GM15510 (cell line): Measurements from ENCODE around the gene CCDC169.

Source experiments
- POLR2A ChIP-seq: IDR thresholded peaks from 3 replicates; pipeline ENCODE4 v1.6.1; 2011; ENCODE audit warnings: borderline replicate concordance; ENCODE audit not compliant: insufficient read length; ENCODE audit errors: extremely low read depth

The CCDC169 gene

GRCh38 chr13:36261011-36261410 is 36.6 kb downstream of the CCDC169 start:
- no peak for TF ChIP-seq POLR2A

DNA sequence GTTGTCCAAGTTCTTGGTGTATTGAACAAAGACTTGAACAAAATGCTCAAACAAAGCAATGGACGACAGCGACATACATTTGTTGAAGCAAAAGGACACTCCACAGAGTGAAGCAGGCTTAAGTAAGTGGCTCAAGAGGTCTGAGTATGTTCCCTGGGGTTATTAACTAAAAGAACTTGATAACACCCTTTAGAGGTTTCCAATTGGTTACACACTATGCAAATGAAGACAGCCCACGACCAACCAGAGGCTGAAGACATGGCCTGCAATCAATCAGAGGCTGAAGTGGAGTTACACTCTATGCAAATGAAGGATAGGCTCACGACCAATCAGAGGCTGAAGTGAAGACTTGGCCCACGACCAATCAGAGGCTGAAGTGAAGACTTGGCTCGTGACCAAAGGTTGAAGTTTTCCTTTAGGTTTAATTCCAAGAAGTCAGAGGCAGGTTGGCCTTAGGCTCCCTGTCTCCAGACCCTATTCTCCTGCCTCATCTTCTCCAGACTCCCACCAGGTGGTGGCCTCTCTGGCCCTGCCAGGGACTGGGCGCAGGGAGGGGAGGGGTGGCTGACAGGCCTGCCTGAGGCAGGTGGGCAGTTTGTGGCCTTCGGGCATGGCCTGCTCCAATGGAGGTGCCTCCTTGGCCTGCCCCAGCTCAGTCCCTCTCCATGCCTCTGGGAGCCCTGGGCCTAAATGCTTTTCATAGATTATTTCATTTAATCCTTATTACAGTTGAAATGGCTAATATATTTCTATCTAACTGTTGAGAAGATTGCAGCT is 38.1 kb downstream of the CCDC169 start:
- no peak for TF ChIP-seq POLR2A

DNA sequence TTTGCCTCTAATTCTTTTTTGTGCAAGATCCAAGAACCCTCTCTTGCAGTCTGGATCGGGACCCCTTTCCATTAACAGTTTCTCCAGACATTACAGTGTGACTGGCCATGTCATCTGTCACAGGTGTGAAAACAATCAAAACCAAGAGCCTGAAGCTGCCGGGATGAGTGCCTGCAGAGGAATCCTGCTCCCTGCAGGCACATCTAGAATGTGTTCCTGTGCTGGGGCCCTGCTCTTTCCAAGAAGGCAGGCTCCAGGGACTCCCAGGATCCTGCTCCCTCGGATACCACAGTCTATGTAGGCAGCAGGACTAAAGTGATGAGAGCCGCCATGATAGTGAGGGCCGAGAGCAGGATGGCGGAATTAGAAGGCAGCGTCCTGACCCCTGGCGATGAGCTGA is 38.8 kb downstream of the CCDC169 start:
- no peak for TF ChIP-seq POLR2A

DNA sequence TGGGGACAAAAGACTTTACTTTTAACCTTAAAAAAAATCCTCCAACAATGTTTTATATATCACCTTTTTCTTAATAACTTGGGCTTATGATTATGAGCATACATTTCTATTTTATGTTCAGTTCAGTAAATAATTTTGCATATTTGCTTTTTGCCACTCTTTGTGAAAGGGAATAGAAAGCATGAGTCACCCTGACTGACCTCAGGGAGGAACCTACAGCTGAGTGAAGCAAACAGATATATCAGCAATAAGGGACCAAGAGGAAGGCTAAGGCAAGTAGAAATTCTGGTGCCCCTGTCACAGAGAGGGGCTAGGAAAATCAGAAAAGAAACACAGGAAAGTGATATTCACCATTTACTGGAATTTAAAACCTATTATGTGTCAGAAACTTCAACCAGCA is 46.1 kb downstream of the CCDC169 start:
- no peak for TF ChIP-seq POLR2A

DNA sequence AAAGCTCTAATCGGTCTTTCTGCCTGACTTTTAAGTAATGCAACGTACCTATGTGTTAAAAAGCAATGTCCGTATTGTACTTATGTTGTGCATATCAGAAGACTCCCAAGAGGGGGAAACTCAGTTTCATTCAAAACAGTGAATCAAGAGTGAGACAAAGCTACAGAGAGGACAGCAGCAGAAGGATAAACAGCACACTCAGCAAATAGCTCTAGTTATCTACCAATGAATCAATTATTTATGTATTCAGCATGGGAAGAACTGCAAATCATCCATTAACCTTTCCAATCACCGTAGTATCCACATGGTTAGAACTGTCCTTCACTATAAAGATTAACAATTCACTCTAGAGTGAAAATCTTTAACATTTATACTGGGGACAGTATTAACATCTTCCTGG is 46.6 kb downstream of the CCDC169 start:
- no peak for TF ChIP-seq POLR2A

- TF ChIP-seq POLR2A: no peak
Measured at GRCh38 chr13:36248700-36249099, 48.9 kb downstream of the CCDC169 start.

DNA sequence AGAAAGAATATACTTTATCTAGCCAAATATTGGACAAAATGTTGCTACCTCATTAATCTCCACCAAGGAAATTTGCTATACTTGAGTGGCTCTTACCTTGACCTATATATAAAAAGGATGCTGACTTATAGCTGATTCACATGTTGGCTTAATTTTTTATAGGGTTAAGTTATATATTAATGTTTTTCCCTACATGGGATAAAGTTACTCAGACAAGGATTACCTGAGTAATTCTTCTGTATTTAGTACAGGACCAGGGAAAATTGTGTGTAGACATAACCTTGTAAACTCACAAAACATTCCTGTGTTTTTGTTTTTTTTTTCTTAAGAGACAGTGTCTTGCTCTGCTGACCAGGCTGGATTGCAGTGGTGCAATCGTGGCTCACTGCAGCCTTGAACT is 52.6 kb downstream of the CCDC169 start:
- TF ChIP-seq POLR2A: no peak

DNA sequence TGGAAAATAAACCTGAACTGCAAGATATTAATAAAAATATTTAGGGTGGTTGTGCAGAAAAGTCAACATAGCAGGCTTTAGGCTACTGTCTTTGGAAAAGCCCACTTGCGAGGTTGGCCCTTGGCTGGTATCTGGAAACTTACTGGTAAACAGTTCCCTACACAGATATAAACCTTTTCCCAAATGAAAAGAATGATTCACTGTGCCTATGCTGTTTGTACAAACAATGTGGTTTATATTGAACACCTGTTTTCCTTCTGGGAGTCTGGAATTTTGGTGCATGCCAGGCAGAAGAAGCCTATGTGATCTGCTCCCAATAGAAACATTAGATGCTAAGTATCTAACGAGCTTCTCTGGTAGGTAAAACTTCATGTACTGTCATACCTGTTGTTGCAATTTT is 53.5 kb downstream of the CCDC169 start:
- TF ChIP-seq POLR2A: no peak

DNA sequence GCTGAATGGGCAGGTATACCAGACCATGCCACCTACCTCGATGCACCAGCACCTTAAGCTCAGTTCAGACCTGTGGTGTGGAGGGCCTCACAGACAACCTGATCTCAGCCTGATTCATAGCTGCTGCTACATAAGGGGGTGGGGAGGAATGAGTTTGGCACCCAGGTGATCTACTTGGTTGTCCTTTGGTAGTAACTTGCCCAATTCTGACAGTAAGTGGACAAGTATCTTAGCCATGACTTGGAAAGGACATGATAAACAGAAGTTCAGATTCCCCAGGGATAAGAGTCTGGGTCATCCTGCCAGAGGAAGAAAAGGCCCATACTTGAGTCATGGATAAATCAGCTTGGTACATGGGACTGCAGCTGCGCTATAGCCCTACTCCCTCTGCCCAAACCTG is 54.9 kb downstream of the CCDC169 start:
- no peak for TF ChIP-seq POLR2A

DNA sequence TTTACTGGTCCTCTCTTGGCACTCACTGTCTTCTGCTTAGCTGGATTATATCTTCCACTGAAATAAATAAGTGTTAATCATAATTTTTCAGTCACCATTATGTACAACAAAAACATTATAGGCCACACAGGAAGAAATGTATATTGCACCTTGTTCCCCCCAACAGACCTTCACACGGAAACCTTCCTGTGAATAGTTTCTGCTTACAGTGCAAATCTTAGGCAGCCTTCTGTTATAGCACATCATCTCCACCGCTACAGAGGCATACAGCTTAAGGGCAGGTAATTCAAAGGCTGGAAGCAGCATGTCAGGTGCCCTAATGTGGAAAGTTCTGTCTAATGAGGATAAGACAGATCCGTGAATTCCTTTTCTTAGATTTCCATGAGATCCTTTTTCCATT is 66.4 kb downstream of the CCDC169 start:
- TF ChIP-seq POLR2A: no peak

- TF ChIP-seq POLR2A: no peak
Measured at GRCh38 chr13:36224730-36225129, 72.9 kb downstream of the CCDC169 start.

GRCh38 chr13:36219883-36220282 is 77.7 kb downstream of the CCDC169 start:
- no peak for TF ChIP-seq POLR2A

- no peak for TF ChIP-seq POLR2A
Measured at GRCh38 chr13:36217456-36217855, 80.2 kb downstream of the CCDC169 start.

DNA sequence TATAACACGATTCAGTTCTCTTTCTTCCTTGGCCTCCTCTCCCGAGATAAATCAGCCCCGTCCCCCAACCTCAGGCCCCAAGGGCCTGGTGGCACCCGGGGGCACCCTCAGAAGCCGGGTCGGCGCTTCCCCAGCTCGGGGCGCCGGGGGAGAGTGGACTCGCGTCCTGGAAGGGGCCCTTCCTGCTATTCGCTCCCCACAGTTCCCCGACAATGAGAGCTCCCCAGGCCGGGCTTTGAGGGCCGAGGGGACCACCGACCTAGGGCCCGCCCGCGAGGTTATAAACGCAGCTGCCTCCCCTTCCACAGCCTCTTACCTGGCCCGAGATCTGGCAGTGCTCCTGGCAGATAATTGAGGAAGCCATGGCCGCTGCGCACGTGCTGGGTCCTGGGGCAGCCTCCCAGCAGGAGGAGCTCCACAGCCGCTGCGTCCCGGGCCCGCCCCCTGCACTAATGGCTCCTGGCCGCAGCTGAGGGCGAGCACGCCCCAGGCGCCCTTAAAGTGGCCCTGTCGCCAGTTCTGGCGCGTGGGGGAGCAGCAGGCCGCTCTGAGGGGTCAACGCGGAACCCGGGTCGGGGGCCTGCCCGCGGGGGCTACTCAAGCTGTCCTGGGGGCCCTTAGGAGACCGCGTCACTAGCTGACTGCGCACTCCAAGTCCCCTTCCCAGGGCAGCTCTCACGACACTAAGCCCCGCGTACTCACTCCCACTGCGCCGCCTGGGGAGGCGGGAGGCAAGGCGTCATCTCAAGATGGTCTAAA is 83.3 kb downstream of the CCDC169 start, which contains the start of gene SOHLH2:
TSS of gene SOHLH2 (minus strand) at position 394 of the 759 bp plus-strand sequence. CDS start at position 364, 30 bp downstream.
- no peak for TF ChIP-seq POLR2A

DNA sequence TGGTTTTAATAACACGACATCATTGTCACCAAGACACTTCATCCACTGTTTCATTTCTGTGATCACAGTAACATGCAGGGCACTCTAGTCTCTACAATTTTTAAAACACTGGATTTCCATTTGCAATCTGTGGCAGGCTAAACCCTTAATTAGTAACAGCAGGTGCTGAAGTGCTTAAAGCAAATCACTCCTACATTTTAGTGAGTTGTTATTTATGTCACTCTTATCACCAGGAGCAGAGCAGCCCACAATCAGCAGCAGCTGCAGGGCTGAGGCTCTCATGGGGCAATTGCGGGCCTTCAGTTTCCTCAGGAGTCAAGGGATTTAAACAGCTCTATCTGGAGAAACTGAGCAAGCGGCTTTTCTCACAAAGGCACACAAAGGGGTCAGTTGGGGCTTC is 84.8 kb downstream of the CCDC169 start:
- no peak for TF ChIP-seq POLR2A

GRCh38 chr13:36211567-36211966 is 86.0 kb downstream of the CCDC169 start:
- TF ChIP-seq POLR2A: no peak
